CD14-positive monocyte (primary cell): Measurements from ENCODE around the gene HPS4. TPM values are rescaled to one million over a fixed set of nuclear protein-coding genes. Genes with fewer than 3 reads are reported as not detected.

ENCODE experiments used
- DNase-seq, 3 donors: peaks; one replicate each; pipeline ENCODE4 v3.0.0-alpha.2; 2011 to 2022
- H2AFZ ChIP-seq: 2 replicates; pipeline ENCODE4 v1.6.0; 2012; ENCODE audit warnings: mild to moderate bottlenecking, low read depth, low read length, inconsistent platforms; ENCODE audit not compliant: insufficient read depth, poor library complexity, severe bottlenecking
- H3K27ac ChIP-seq, 2 donors: 1 replicate in 1 of 2; 2 replicates in 1 of 2; pipeline ENCODE4 v1.5.1; 2012 to 2013; ENCODE audit warnings: low read length in 2 of 2, control low read depth in 1 of 2, inconsistent platforms in 1 of 2, low read depth in 1 of 2, mild to moderate bottlenecking in 1 of 2
- H3K27me3 ChIP-seq, 2 donors: one replicate each; pipeline versions ENCODE4 v1.6.0 to v1.6.1; 2011 to 2013; ENCODE audit warnings: low read length in 2 of 2; ENCODE audit not compliant: control insufficient read depth in 2 of 2, insufficient read depth in 2 of 2
- H3K36me3 ChIP-seq, 2 donors: replicated peaks in 1 of 2; 1 replicate in 1 of 2; 2 replicates in 1 of 2; pipeline versions ENCODE4 v1.5.1 to v1.6.1; 2012 to 2013; ENCODE audit warnings: low read length in 2 of 2, control low read depth in 1 of 2, inconsistent platforms in 1 of 2, mild to moderate bottlenecking in 1 of 2; ENCODE audit not compliant: insufficient read depth in 2 of 2, control insufficient read depth in 1 of 2
- H3K4me1 ChIP-seq, 2 donors: 1 replicate in 1 of 2; 2 replicates in 1 of 2; pipeline versions ENCODE4 v1.5.1 to v1.6.1; 2012 to 2013; ENCODE audit warnings: low read length in 2 of 2, control low read depth in 1 of 2, inconsistent platforms in 1 of 2, mild to moderate bottlenecking in 1 of 2, moderate library complexity in 1 of 2; ENCODE audit not compliant: insufficient read depth in 2 of 2, control insufficient read depth in 1 of 2
- H3K4me2 ChIP-seq: replicated peaks from 2 replicates; pipeline ENCODE3; 2012; ENCODE audit warnings: low read length, moderate library complexity, mild to moderate bottlenecking; ENCODE audit not compliant: poor library complexity, severe bottlenecking; ENCODE audit errors: extremely low read depth
- H3K4me3 ChIP-seq, 3 experiments: fragments of 200-600 bp in 1 of 3; sonication (generic) in 1 of 3; replicated peaks in 1 of 3; 1 replicate in 2 of 3; 2 replicates in 1 of 3; pipeline ENCODE4 v1.5.1; 2011 to 2013; ENCODE audit warnings: low read length in 3 of 3, mild to moderate bottlenecking in 3 of 3, control low read depth in 2 of 3, low read depth in 2 of 3, inconsistent platforms in 1 of 3, moderate library complexity in 1 of 3
- H3K79me2 ChIP-seq: 2 replicates; pipeline ENCODE4 v1.6.0; 2012; ENCODE audit warnings: mild to moderate bottlenecking, control low read depth, inconsistent platforms, low read length, moderate library complexity; ENCODE audit not compliant: insufficient read depth
- H3K9ac ChIP-seq: 2 replicates; pipeline ENCODE4 v1.6.0; 2017; ENCODE audit warnings: low read length, mild to moderate bottlenecking; ENCODE audit not compliant: insufficient read depth, poor library complexity, severe bottlenecking
- H3K9me3 ChIP-seq, 2 donors: replicated peaks in 1 of 2; 1 replicate in 1 of 2; 2 replicates in 1 of 2; pipeline versions ENCODE4 v1.5.1 to v1.6.1; 2012 to 2013; ENCODE audit warnings: low read length in 2 of 2, control low read depth in 1 of 2; ENCODE audit not compliant: control insufficient read depth in 1 of 2, insufficient read depth in 1 of 2
- H4K20me1 ChIP-seq: 2 replicates; pipeline ENCODE4 v1.6.0; 2012; ENCODE audit warnings: mild to moderate bottlenecking, low read length, control low read depth, moderate library complexity; ENCODE audit not compliant: insufficient read depth
- H3K27ac Mint-ChIP-seq, 7 donors: one replicate each; pipeline ENCODE4 v1.8.0; 2020; ENCODE audit warnings: mild to moderate bottlenecking in 7 of 7, mixed read lengths in 7 of 7, moderate library complexity in 6 of 7, inconsistent platforms in 2 of 7
- H3K27me3 Mint-ChIP-seq, 3 donors: one replicate each; pipeline ENCODE4 v1.8.0; 2021 to 2022; ENCODE audit warnings: low read depth in 3 of 3, mild to moderate bottlenecking in 3 of 3, mixed read lengths in 3 of 3, moderate library complexity in 3 of 3, inconsistent platforms in 1 of 3
- H3K36me3 Mint-ChIP-seq, 2 donors: one replicate each; pipeline ENCODE4 v1.8.0; 2020; ENCODE audit warnings: mixed read lengths in 2 of 2, inconsistent platforms in 1 of 2, mild to moderate bottlenecking in 1 of 2
- H3K4me1 Mint-ChIP-seq: one replicate; pipeline ENCODE4 v1.8.0; 2020; ENCODE audit warnings: mild to moderate bottlenecking, mixed read lengths
- H3K4me3 Mint-ChIP-seq, 2 donors: one replicate each; pipeline ENCODE4 v1.8.0; 2020; ENCODE audit warnings: mild to moderate bottlenecking in 2 of 2, mixed read lengths in 2 of 2, moderate library complexity in 1 of 2
- H3K9me3 Mint-ChIP-seq, 7 donors: one replicate each; pipeline ENCODE4 v1.8.0; 2020 to 2022; ENCODE audit warnings: mixed read lengths in 7 of 7, mild to moderate bottlenecking in 6 of 7, moderate library complexity in 6 of 7, inconsistent platforms in 2 of 7
- CTCF ChIP-seq: fragments of 200-600 bp; IDR thresholded peaks from one replicate; pipeline ENCODE4 v1.8.0; 2022; ENCODE audit warnings: antibody characterized with exemption, mild to moderate bottlenecking
- WGBS: methylation state at CpG from one replicate; pipeline ENCODE4 v1.1.5; 2013; ENCODE audit warnings: missing lambda C conversion rate; ENCODE audit not compliant: insufficient coverage; 5-methylcytosine and 5-hydroxymethylcytosine counted together
- intact Hi-C, 2 donors: fragments of 100-400 bp; cut with micrococcal nuclease; formaldehyde crosslinking; loops; one replicate each; pipeline versions ENCODE4 v1.15.0 to v1.15.1; 2023
- polyA plus RNA-seq, 3 donors: library from polyadenylated mRNA; depleted of rRNA in 1 of 3; unstranded in 2 of 3; stranded (reverse) in 1 of 3; fragments of 300-500 nt in 2 of 3; fragments of >200 nt in 1 of 3; fragmentation: Illumina TruSeq in 2 of 3; gene quantifications; 1 replicate in 2 of 3; 2 replicates in 1 of 3; pipeline ENCODE4 v1.2.3, GENCODE V29; 2012 to 2021

The HPS4 gene
- polyA plus RNA-seq, 3 donors = 5.7 to 21.6 (median 7.5) TPM

DNA sequence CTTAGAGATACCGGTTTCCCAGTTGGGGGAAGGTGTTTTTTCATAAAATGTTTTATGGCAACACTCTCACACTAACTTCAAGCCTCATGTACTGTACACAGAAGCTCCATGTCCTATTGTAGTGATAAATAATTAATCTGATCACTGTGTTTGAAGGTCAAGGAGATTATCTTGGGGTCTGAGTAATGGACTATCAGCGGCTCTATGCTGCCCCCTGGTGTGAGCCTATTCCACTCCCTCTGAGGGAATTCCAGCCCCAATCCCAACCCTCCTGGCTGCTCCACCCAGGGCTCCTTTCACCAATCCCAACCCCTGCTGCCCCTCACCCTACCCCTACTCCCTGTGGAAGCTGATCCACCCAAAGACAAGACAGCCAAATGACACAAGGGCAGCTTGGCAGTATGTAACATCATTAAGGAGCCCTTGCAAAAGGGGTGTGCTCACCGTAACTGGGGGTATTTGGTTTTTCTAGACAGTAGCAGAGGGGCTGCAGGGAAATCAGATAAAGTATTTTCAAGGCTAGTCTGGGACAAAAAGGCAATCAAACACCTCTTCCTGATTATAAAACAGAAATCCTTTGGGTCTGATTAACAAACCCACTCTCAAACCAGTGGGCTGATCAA lies 22.3 kb downstream of the HPS4 start:
- no peaks in the 10 kb centered on the region for H4K20me1 ChIP-seq
- H3K9ac ChIP-seq = no peak overlapping the region
- peaks cover 57 to 90% of the 10 kb centered on the region in 2 donors for H3K36me3 ChIP-seq
- no peak overlapping the region for H2AFZ ChIP-seq
- H3K9me3 ChIP-seq = no peaks in the 10 kb centered on the region
- peak in 2 of 3 donors; percentile 44 to 55 for DNase-seq
- H3K4me3 ChIP-seq = no peak overlapping the region
- Mint-ChIP-seq H3K27ac (no peak overlapping the region), H3K9me3 (no peaks in the 10 kb centered on the region), H3K4me3 (no peak overlapping the region), H3K27me3 (peaks cover 0 to 3% (median 0%) of the 10 kb centered on the region in 3 donors), H3K36me3 (peaks cover 64 to 73% of the 10 kb centered on the region in 2 donors), H3K4me1 (peaks cover 7% of the 10 kb centered on the region)
- no peaks in the 10 kb centered on the region for H3K27me3 ChIP-seq
- H3K79me2 ChIP-seq = no peaks in the 10 kb centered on the region
- peak; percentile 85 for TF ChIP-seq CTCF
- H3K4me1 ChIP-seq = no peaks in the 10 kb centered on the region
- no peak overlapping the region for H3K27ac ChIP-seq
- intact Hi-C loops = loop anchor here in 1 of 2 donors (1.0 kb wide), 1 partner anchor 63 kb away; no protein-coding TSS in a partner anchor
- no peak overlapping the region for H3K4me2 ChIP-seq
- no CpG with 5 or more reads among the region's 3 CpGs for WGBS

DNA sequence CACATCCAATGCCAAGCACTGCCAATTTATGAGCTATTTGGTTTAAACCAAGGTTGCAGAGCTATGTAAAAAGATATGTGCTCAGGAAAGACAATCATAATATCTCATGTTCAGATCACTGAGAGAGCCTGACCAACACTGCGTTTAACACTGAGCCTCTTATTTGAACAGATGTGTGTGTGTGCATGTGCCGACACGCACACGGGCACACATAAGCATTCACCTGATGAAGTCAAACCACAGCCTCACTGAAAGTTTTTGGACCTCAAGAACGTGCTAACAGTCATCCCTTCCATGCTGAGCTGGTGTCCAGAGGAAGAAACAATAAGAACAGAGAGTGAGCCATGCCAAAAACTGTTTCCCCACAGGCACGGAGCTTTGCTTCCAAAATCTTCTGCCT lies 23.4 kb downstream of the HPS4 start:
- no peak overlapping the region for H3K9ac ChIP-seq
- H3K4me3 ChIP-seq = no peak overlapping the region
- Mint-ChIP-seq H3K36me3 (peaks cover 57 to 71% of the 10 kb centered on the region in 2 donors), H3K4me3 (no peak overlapping the region), H3K9me3 (peaks cover 0 to 1% (median 0%) of the 10 kb centered on the region in 7 donors), H3K4me1 (peaks cover 7% of the 10 kb centered on the region), H3K27me3 (no peaks in the 10 kb centered on the region), H3K27ac (no peak overlapping the region)
- no peak overlapping the region for H2AFZ ChIP-seq
- H3K4me1 ChIP-seq = no peaks in the 10 kb centered on the region
- peaks cover 50 to 85% of the 10 kb centered on the region in 2 donors for H3K36me3 ChIP-seq
- DNase-seq = no peak
- no peaks in the 10 kb centered on the region for H3K9me3 ChIP-seq
- 100% methylated on average over 2 of the region's 6 CpGs for WGBS
- H3K4me2 ChIP-seq = no peak overlapping the region
- no peaks in the 10 kb centered on the region for H3K79me2 ChIP-seq
- no peaks in the 10 kb centered on the region for H3K27me3 ChIP-seq
- TF ChIP-seq CTCF = no peak
- no peak overlapping the region for H3K27ac ChIP-seq
- H4K20me1 ChIP-seq = no peaks in the 10 kb centered on the region
- intact Hi-C loops = no loop called here
